GM03348 (cell line): Measurements from ENCODE around the gene NAA40.
"Not testable (repeated sequence)": the region's sequence is repeated elsewhere in the genome, so short reads cannot be mapped to it uniquely, and the experiment has no call there.

Experiments used
- DNase-seq: peaks from one replicate; pipeline ENCODE4 v3.0.0; 2012; ENCODE audit warnings: low spot score

NAA40 gene

GRCh38 chr11:63939397-63939891 is 642 bp downstream of the NAA40 start:
- DNase-seq: no peak

GRCh38 chr11:63940786-63941185 is 2.0 kb downstream of the NAA40 start:
- no peak for DNase-seq

- DNase-seq: no peak
Measured at GRCh38 chr11:63941901-63942300, 3.1 kb downstream of the NAA40 start.

GRCh38 chr11:63942803-63943202 is 4.0 kb downstream of the NAA40 start:
- DNase-seq: no peak

- DNase-seq: peak; percentile 39
Measured at GRCh38 chr11:63944987-63945386, 6.2 kb downstream of the NAA40 start.

GRCh38 chr11:63945477-63946163 is 6.8 kb downstream of the NAA40 start:
- peak; percentile 90 for DNase-seq

GRCh38 chr11:63951779-63952536 is 13.2 kb downstream of the NAA40 start:
- DNase-seq: no peak

GRCh38 chr11:63952570-63952969 is 13.8 kb downstream of the NAA40 start:
- DNase-seq: no peak

GRCh38 chr11:63958008-63958407 is 19.2 kb downstream of the NAA40 start:
- no peak for DNase-seq

- DNase-seq: peak; percentile 69
Measured at GRCh38 chr11:63961608-63962412, 23.0 kb downstream of the NAA40 start.

- not testable (repeated sequence) for DNase-seq
Measured at GRCh38 chr11:63963895-63964294, 25.1 kb downstream of the NAA40 start.

- DNase-seq: no peak
Measured at GRCh38 chr11:63966444-63966843, 27.6 kb downstream of the NAA40 start.

- DNase-seq: no peak
Measured at GRCh38 chr11:63969461-63969860, 30.7 kb downstream of the NAA40 start.

GRCh38 chr11:63970902-63971301 is 32.1 kb downstream of the NAA40 start:
- no peak for DNase-seq

- not testable (repeated sequence) for DNase-seq
Measured at GRCh38 chr11:63973912-63974258, 35.1 kb downstream of the NAA40 start.

GRCh38 chr11:63974259-63975143 is 35.7 kb downstream of the NAA40 start, which contains the start of gene COX8A:
COX8A (plus strand) TSS chr11:63974620; CDS start chr11:63974681, 61 bp downstream.
- DNase-seq: peak; percentile 98

- no peak for DNase-seq
Measured at GRCh38 chr11:63978551-63979239, 39.9 kb downstream of the NAA40 start.

- no peak for DNase-seq
Measured at GRCh38 chr11:63979426-63979825, 40.6 kb downstream of the NAA40 start.

- peak; percentile 60 for DNase-seq
Measured at GRCh38 chr11:63985812-63986155, 47.0 kb downstream of the NAA40 start.

- peak; percentile 97 for DNase-seq
Measured at GRCh38 chr11:63986156-63986931, 47.5 kb downstream of the NAA40 start, which contains the start of gene OTUB1. OTUB1 (plus strand) TSS chr11:63986438; CDS start chr11:63986457, 19 bp downstream.
